Adrenal gland (tissue), 5 donors: ENCODE results near the gene CCDC85C.

Source experiments
- CTCF ChIP-seq, 6 experiments: fragments of 450-650 bp in 4 of 6; fragments of 200-600 bp in 2 of 6; sonication (generic) in 1 of 6; IDR thresholded peaks; 1 replicate in 5 of 6; 2 replicates in 1 of 6; pipeline versions ENCODE4 v1.5.1 to v1.8.0; 2016 to 2021; ENCODE audit warnings: antibody characterized with exemption in 6 of 6, mild to moderate bottlenecking in 2 of 6, moderate library complexity in 1 of 6
- POLR2A ChIP-seq, 2 donors: fragments of 450-650 bp; IDR thresholded peaks; one replicate each; pipeline ENCODE4 v1.6.1; 2017; ENCODE audit warnings: antibody characterized with exemption in 2 of 2, mild to moderate bottlenecking in 2 of 2, moderate library complexity in 1 of 2
- donor health status: DM: no; HTN: no; CAD: no.

- no peak for TF ChIP-seq CTCF (IDR thresholded peaks at IDR 0.05)
- TF ChIP-seq POLR2A (IDR thresholded peaks at IDR 0.05), result no peak
Measured at GRCh38 chr14:99648027-99648784, 44.2 kb upstream of the CCDC85C start.
